Ishikawa (cell line): ENCODE measurements around the gene PSMC6.

Experiments
- CEBPB ChIP-seq: IDR thresholded peaks from 2 replicates; pipeline ENCODE4 v1.6.1; 2012
- CREB1 ChIP-seq: IDR thresholded peaks from 2 replicates; pipeline ENCODE4 v1.6.1; 2012; ENCODE audit warnings: low read depth
- EGR1 ChIP-seq: IDR thresholded peaks from 2 replicates; pipeline ENCODE4 v1.6.1; 2012
- EP300 ChIP-seq: IDR thresholded peaks from 2 replicates; pipeline ENCODE4 v1.6.1; 2012; ENCODE audit warnings: borderline replicate concordance
- FOXM1 ChIP-seq: IDR thresholded peaks from 2 replicates; pipeline ENCODE4 v1.6.1; 2012; ENCODE audit warnings: low read depth, borderline replicate concordance
- NFIC ChIP-seq: IDR thresholded peaks from 2 replicates; pipeline ENCODE4 v1.6.1; 2012
- RAD21 ChIP-seq: IDR thresholded peaks from 2 replicates; pipeline ENCODE4 v1.6.1; 2012; ENCODE audit warnings: low read depth
- TAF1 ChIP-seq: IDR thresholded peaks from 2 replicates; pipeline ENCODE4 v1.6.1; 2012; ENCODE audit warnings: low read depth, mild to moderate bottlenecking
- TCF12 ChIP-seq: IDR thresholded peaks from 2 replicates; pipeline ENCODE4 v1.6.1; 2012; ENCODE audit warnings: low read depth
- TEAD4 ChIP-seq: IDR thresholded peaks from 2 replicates; pipeline ENCODE4 v1.6.1; 2012
- YY1 ChIP-seq: IDR thresholded peaks from 2 replicates; pipeline ENCODE4 v1.6.1; 2012; ENCODE audit warnings: low read depth
- ZBTB7A ChIP-seq: IDR thresholded peaks from 2 replicates; pipeline ENCODE4 v1.6.1; 2012; ENCODE audit warnings: low read depth
- TF ChIP-seq, protein P1 (sequence below): IDR thresholded peaks from 2 replicates; pipeline ENCODE4 v1.6.1; 2012; ENCODE audit warnings: low read depth, mild to moderate bottlenecking
- TF ChIP-seq, protein P2 (sequence below): IDR thresholded peaks from 2 replicates; pipeline ENCODE4 v1.6.1; 2012
- TF ChIP-seq, protein P3 (sequence below): IDR thresholded peaks from 2 replicates; pipeline ENCODE4 v1.6.1; 2012

The PSMC6 gene

DNA sequence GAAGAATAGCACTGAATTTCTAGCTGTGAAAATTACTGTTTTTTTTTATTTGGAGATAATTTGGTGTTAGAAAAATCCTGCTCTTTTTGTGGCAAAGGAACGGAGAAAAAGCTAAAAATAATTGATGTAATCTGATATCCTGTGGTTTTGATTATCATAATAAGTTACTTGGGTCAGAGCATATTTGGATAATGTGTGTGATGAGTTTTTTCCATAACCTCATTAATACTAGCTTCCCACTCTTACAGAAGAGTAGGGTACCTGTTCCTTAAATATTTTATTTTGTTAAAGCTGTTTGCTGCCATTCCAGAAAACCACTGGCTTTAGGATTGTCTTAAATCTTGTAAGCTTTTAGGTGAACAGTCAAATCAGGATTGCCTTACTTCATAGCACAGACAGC lies 4.7 kb downstream of the PSMC6 start:
- TF ChIP-seq, protein P1, sequence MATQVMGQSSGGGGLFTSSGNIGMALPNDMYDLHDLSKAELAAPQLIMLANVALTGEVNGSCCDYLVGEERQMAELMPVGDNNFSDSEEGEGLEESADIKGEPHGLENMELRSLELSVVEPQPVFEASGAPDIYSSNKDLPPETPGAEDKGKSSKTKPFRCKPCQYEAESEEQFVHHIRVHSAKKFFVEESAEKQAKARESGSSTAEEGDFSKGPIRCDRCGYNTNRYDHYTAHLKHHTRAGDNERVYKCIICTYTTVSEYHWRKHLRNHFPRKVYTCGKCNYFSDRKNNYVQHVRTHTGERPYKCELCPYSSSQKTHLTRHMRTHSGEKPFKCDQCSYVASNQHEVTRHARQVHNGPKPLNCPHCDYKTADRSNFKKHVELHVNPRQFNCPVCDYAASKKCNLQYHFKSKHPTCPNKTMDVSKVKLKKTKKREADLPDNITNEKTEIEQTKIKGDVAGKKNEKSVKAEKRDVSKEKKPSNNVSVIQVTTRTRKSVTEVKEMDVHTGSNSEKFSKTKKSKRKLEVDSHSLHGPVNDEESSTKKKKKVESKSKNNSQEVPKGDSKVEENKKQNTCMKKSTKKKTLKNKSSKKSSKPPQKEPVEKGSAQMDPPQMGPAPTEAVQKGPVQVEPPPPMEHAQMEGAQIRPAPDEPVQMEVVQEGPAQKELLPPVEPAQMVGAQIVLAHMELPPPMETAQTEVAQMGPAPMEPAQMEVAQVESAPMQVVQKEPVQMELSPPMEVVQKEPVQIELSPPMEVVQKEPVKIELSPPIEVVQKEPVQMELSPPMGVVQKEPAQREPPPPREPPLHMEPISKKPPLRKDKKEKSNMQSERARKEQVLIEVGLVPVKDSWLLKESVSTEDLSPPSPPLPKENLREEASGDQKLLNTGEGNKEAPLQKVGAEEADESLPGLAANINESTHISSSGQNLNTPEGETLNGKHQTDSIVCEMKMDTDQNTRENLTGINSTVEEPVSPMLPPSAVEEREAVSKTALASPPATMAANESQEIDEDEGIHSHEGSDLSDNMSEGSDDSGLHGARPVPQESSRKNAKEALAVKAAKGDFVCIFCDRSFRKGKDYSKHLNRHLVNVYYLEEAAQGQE, result no peak
- TF ChIP-seq TEAD4 (no peak), NFIC (no peak), CEBPB (no peak), TAF1 (no peak), EP300 (no peak), EGR1 (no peak), FOXM1 (no peak), YY1 (no peak), ZBTB7A (no peak), CREB1 (no peak), TCF12 (no peak), RAD21 (no peak)
- TF ChIP-seq, protein P2, sequence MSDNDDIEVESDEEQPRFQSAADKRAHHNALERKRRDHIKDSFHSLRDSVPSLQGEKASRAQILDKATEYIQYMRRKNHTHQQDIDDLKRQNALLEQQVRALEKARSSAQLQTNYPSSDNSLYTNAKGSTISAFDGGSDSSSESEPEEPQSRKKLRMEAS, result no peak
- TF ChIP-seq, protein P3, sequence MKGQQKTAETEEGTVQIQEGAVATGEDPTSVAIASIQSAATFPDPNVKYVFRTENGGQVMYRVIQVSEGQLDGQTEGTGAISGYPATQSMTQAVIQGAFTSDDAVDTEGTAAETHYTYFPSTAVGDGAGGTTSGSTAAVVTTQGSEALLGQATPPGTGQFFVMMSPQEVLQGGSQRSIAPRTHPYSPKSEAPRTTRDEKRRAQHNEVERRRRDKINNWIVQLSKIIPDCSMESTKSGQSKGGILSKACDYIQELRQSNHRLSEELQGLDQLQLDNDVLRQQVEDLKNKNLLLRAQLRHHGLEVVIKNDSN, result no peak

DNA sequence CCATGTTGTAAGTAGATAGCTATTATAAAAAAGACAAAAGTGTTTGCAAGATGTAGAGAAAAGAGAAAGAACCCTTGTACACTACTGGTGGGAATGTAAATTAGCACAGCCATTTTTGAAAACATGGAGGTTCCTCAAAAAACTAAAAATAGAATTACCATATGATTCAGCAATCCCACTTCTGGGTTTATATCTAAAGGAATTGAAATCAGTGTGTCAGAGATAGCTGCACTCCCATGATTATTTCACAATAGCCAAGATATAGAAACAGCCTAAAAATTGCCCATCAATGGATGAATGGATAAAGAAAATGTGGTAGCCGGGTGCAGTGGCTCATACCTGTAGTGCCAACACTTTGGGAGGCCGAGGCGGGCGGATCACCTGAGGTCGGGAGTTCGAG lies 9.2 kb downstream of the PSMC6 start:
- TF ChIP-seq, protein P3, result no peak

DNA sequence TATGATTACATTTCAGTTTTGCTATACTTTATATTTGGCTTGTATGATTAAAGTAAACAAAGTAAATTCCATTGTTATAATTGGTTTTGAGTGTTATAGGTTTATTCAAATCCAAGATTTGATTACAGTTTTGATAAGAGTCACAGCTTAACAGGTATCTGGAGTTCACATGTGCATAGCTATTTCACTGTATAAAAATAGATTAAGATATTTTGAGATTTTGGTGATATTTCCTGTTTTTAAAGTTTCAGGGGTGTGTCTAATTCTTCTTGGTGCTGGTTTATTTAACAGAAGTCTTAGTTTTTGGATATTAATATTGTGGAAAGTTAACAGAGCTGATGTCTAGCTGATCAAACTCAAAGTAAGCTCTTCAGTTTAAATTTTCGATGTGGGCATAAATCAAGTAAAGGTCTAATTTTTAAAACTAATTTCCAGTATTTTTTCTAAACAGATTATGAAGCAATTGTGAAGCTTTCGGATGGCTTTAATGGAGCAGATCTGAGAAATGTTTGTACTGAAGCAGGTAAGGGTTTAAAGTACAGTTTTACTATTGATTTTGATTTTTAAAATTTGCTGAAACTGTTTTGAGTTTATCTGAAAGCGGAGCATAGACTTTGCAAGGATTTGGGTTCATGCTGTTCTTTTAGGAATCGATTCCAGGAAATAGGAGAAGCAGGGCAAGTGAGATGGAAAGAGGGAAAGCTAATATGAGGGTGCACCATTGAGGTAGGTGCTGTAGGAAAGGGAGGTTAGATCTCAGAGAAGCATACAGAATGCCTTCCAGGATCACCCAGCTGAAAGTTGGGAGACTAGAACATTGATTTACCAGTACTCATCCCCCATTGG lies 16.7 kb downstream of the PSMC6 start:
- TF ChIP-seq NFIC, result no peak
- TF ChIP-seq CREB1, result no peak
- TF ChIP-seq, protein P2, result no peak
- TF ChIP-seq YY1, result no peak
- TF ChIP-seq RAD21, result no peak
- no peak for TF ChIP-seq FOXM1
- no peak for TF ChIP-seq EGR1
- TF ChIP-seq TCF12, result no peak
- TF ChIP-seq TEAD4, result no peak
- no peak for TF ChIP-seq ZBTB7A
- TF ChIP-seq, protein P3, result no peak
- no peak for TF ChIP-seq CEBPB
- TF ChIP-seq, protein P1, result no peak
- TF ChIP-seq EP300, result no peak
- TF ChIP-seq TAF1, result no peak

DNA sequence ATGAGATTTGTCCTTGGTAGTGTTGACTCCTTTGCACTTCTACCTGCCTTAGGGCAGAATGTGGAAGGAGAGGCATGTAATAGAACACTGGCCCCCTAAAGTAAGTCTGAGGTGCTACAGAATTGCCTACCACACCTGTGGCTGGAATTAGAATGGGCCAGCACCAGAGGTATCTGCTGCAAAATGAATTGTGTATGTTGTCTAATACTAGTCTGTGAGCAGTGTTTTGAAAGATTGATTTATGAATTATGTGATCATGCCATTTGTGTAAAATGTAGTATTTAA lies 17.3 kb downstream of the PSMC6 start:
- TF ChIP-seq TAF1 (no peak), EGR1 (no peak), CREB1 (no peak), NFIC (no peak), CEBPB (no peak), ZBTB7A (no peak)
- TF ChIP-seq, protein P1, result no peak
- TF ChIP-seq, protein P2, result no peak
